Kidney (tissue), 14 donors: ENCODE results near the gene GJA5. TPM values are rescaled to one million over a fixed set of nuclear protein-coding genes. Genes with fewer than 3 reads are reported as not detected.

ENCODE experiments used
- DNase-seq, 5 donors: peaks; one replicate each; pipeline ENCODE4 v3.0.0-alpha.2; 2013 to 2020
- FAIRE-seq: peaks from 2 replicates; lab custom pipeline; 2012; peaks lifted over from hg19 to GRCh38; lab: Jason Lieb, UNC
- H3K27ac ChIP-seq, 2 donors: one replicate each; pipeline ENCODE4 v1.7.0; 2013; ENCODE audit warnings: low read depth in 2 of 2, low read length in 2 of 2, inconsistent platforms in 1 of 2
- H3K27me3 ChIP-seq: one replicate; pipeline ENCODE4 v1.7.1; 2013; ENCODE audit warnings: low read length, inconsistent platforms; ENCODE audit not compliant: control insufficient read depth, insufficient read depth
- H3K36me3 ChIP-seq, 3 donors: one replicate each; pipeline versions ENCODE4 v1.7.0 to v1.7.1; 2013; ENCODE audit warnings: low read length in 3 of 3, control low read depth in 1 of 3, inconsistent platforms in 1 of 3; ENCODE audit not compliant: insufficient read depth in 3 of 3, control insufficient read depth in 2 of 3
- H3K4me1 ChIP-seq, 3 donors: one replicate each; pipeline versions ENCODE4 v1.7.0 to v1.7.1; 2013; ENCODE audit warnings: low read length in 3 of 3, inconsistent platforms in 1 of 3, low read depth in 1 of 3; ENCODE audit not compliant: control insufficient read depth in 2 of 3, insufficient read depth in 2 of 3
- H3K4me3 ChIP-seq, 3 donors: one replicate each; pipeline versions ENCODE4 v1.7.0 to v1.8.1; 2013; ENCODE audit warnings: low read length in 3 of 3, control low read depth in 1 of 3, inconsistent platforms in 1 of 3
- H3K9ac ChIP-seq, 3 donors: one replicate each; pipeline versions ENCODE4 v1.7.0 to v1.7.1; 2013; ENCODE audit warnings: low read length in 3 of 3, control low read depth in 1 of 3, inconsistent platforms in 1 of 3
- H3K9me3 ChIP-seq, 3 donors: one replicate each; pipeline versions ENCODE4 v1.7.0 to v1.7.1; 2013; ENCODE audit warnings: low read length in 3 of 3, control low read depth in 1 of 3, inconsistent platforms in 1 of 3; ENCODE audit not compliant: control insufficient read depth in 2 of 3, insufficient read depth in 1 of 3
- CTCF ChIP-seq: IDR thresholded peaks from 3 replicates; pipeline ENCODE4 v1.5.1; 2012; ENCODE audit warnings: mild to moderate bottlenecking, moderate library complexity, borderline replicate concordance; ENCODE audit not compliant: insufficient read depth; ENCODE audit errors: extremely low read depth
- intact Hi-C: fragments of 100-400 bp; cut with DNase I; formaldehyde crosslinking; loops from one replicate; pipeline ENCODE4 v1.11.1; 2022
- polyA plus RNA-seq: library from polyadenylated mRNA; stranded (reverse); fragments of 350-450 nt; fragmentation: Illumina TruSeq; extraction: RNeasy Lipid Tissue Mini Kit (QIAGEN cat#74804); gene quantifications from one replicate; pipeline ENCODE4 v1.2.3, GENCODE V29; 2014; ENCODE audit warnings: low read depth, low replicate concordance; ENCODE audit not compliant: insufficient read depth
- total RNA-seq: library from RNA; stranded (reverse); fragmentation: NEBNext Ultra II Directional; extraction: Animal tissue kit (Norgen Biotek cat#: 25700); gene quantifications from one replicate; pipeline ENCODE4 v1.2.1, GENCODE V29; 2021
- donor health status: control.
- donor health status: control.
- donor health status: control.
- donor health status: control.
- donor health status: control.
- donor health status: DM: yes; HTN: yes; CAD: no.
- donor health status: Normal renal cell carcinoma (clear cell type).

GJA5 gene
- total and polyA plus RNA-seq, 2 donors from 2014 or later = 28.3 to 36.4 TPM

GRCh38 chr1:147807405-147807804, 47.0 kb upstream of the GJA5 start:
- H3K27ac ChIP-seq = no peak overlapping the region
- intact Hi-C loops = no loop called here
- DNase-seq (no peak), FAIRE-seq (no peak)
- no peak for TF ChIP-seq CTCF
- no peaks in the 10 kb centered on the region for H3K9me3 ChIP-seq
- no peak overlapping the region for H3K4me3 ChIP-seq
- H3K36me3 ChIP-seq = no peaks in the 10 kb centered on the region
- H3K9ac ChIP-seq = no peak overlapping the region
- no peaks in the 10 kb centered on the region for H3K27me3 ChIP-seq
- no peaks in the 10 kb centered on the region for H3K4me1 ChIP-seq

GRCh38 chr1:147804942-147805723, 44.7 kb upstream of the GJA5 start:
- H3K9me3 ChIP-seq = no peaks in the 10 kb centered on the region
- TF ChIP-seq CTCF = no peak
- no peak overlapping the region for H3K27ac ChIP-seq
- H3K9ac ChIP-seq = no peak overlapping the region
- H3K4me3 ChIP-seq = no peak overlapping the region
- no peaks in the 10 kb centered on the region for H3K4me1 ChIP-seq
- intact Hi-C loops = no loop called here
- no peak for DNase-seq
- H3K27me3 ChIP-seq = no peaks in the 10 kb centered on the region
- no peak for FAIRE-seq
- no peaks in the 10 kb centered on the region for H3K36me3 ChIP-seq

GRCh38 chr1:147800804-147801203, 40.4 kb upstream of the GJA5 start:
- no peak overlapping the region for H3K4me3 ChIP-seq
- H3K27me3 ChIP-seq = no peaks in the 10 kb centered on the region
- FAIRE-seq (no peak), DNase-seq (no peak)
- TF ChIP-seq CTCF = no peak
- H3K4me1 ChIP-seq = no peaks in the 10 kb centered on the region
- no peak overlapping the region for H3K9ac ChIP-seq
- H3K27ac ChIP-seq = no peak overlapping the region
- no peaks in the 10 kb centered on the region for H3K9me3 ChIP-seq
- H3K36me3 ChIP-seq = no peaks in the 10 kb centered on the region
- intact Hi-C loops = no loop called here
